AG09309 (cell line): ENCODE results near the gene UPK3A.
A peak's percentile ranks its signal among the peaks of the same experiment; 100 is the strongest.

Source experiments
- DNase-seq: peaks from one replicate; pipeline ENCODE4 v3.0.0-alpha.2; 2010; ENCODE audit warnings: low read depth
- H3K4me3 ChIP-seq: 2 replicates; pipeline ENCODE4 v1.5.1; 2011; ENCODE audit warnings: mild to moderate bottlenecking, low read depth, low read length, moderate library complexity; ENCODE audit not compliant: control insufficient read depth
- TF ChIP-seq, protein P1 (sequence below): IDR thresholded peaks from 2 replicates; pipeline ENCODE4 v1.5.1; 2011; ENCODE audit warnings: mild to moderate bottlenecking, low read depth, low read length, inconsistent platforms; ENCODE audit not compliant: insufficient read depth, control insufficient read depth; ENCODE audit errors: missing control alignments

The UPK3A gene

DNA sequence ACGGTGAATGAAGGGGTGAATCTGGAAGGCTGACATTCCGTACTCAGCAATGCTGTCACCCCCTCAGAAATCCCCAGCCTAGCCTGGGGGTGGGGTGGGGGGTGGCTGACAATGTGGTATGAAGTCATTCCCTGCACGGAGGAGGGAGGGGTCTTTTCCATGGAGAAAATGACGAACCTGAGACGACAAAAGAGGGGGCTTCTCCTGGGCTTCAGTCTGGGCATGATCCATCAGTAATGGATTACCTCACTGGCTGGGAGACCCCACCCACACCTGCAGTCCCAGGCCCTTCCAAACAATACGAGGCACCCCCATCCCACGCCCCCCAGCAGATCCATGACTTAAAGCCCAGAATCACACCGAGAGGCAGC, 45.1 kb upstream of the UPK3A start:
- H3K4me3 ChIP-seq: peak overlapping the region; percentile 75
- DNase-seq: no peak
- TF ChIP-seq, protein P1, sequence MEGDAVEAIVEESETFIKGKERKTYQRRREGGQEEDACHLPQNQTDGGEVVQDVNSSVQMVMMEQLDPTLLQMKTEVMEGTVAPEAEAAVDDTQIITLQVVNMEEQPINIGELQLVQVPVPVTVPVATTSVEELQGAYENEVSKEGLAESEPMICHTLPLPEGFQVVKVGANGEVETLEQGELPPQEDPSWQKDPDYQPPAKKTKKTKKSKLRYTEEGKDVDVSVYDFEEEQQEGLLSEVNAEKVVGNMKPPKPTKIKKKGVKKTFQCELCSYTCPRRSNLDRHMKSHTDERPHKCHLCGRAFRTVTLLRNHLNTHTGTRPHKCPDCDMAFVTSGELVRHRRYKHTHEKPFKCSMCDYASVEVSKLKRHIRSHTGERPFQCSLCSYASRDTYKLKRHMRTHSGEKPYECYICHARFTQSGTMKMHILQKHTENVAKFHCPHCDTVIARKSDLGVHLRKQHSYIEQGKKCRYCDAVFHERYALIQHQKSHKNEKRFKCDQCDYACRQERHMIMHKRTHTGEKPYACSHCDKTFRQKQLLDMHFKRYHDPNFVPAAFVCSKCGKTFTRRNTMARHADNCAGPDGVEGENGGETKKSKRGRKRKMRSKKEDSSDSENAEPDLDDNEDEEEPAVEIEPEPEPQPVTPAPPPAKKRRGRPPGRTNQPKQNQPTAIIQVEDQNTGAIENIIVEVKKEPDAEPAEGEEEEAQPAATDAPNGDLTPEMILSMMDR: no peak

DNA sequence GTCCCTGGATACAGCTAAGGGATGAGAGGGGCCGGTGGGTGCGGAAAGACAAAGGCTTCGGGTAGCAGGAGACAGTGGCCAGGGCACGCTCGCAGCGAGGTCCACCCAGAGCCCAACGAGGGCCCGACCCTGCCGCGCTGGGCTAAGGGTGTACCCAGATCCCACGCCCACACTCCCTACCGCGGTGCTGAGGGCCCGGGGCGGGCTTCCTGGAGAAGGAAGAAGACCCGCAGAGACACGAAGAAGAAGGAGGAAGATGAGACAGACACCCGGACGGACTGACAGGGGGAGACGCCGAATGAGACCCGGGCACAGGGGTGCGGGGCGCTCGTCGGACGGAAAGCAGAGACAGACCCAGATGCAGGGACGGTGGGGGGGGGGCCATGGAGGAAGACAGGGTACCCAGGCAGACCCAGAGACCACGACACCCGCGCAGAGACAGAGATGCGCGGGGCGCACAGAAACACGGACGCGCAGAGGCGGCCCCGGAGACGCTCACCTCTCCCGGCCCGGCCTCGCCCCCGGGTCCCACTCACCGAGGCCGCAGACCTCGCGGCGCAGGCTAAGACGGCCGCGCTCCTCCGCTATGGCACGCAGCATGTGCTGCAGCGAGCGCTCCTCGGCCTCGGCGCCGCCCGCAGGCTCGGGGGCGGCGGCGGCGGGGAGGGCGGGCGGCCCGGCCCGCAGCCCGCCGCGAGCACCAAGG, 44.5 kb upstream of the UPK3A start:
- H3K4me3 ChIP-seq: peak overlapping the region; percentile 75
- TF ChIP-seq, protein P1: no peak
- DNase-seq: no peak

DNA sequence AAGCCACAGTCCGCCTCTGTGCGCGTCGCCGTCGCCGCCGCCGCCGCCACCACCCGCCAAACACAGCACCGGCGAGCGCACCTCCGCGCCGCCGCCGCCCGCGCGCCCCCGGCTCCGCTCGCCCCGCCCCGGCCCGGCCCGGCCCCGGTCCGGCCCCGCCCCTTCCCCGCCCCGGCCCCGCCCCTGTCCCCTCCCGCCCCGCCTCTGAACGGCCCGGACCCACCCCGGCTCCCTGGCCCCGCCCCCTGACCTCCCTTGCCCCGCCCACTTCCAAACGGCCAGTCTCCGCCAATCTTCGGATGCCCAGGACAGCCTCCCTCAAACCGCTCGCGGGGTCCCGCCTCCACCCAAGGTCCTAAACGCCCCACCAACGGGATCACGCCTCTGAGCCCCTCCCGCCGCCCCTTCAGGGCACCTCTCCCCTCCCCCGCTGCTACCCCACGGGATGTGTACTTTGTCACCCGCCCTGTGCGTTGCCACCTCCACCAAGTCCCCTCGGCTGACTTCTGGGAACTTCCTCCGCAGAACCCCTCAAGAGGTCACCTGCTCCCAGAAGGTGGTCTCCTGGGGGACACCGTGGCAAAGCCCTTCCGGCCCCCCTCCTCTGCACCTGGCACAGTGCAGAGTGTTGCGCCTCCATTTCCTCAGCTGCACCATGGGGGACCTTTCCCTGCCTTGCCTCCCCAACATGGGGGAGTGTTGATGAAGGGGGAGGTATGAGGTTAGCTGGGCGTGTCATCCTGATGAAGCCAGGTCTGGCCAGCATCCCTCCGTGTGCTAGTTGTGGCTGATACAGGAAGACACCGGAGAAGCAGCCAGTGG, 43.7 kb upstream of the UPK3A start, which contains the start of gene KIAA0930:
TSS of gene KIAA0930 (minus strand) at position 85 of the 822 bp plus-strand sequence. CDS start 191 bp downstream, outside the sequence.
- DNase-seq: no peak
- TF ChIP-seq, protein P1: no peak
- peak within 1 kb of the TSS; percentile 75 for H3K4me3 ChIP-seq

DNA sequence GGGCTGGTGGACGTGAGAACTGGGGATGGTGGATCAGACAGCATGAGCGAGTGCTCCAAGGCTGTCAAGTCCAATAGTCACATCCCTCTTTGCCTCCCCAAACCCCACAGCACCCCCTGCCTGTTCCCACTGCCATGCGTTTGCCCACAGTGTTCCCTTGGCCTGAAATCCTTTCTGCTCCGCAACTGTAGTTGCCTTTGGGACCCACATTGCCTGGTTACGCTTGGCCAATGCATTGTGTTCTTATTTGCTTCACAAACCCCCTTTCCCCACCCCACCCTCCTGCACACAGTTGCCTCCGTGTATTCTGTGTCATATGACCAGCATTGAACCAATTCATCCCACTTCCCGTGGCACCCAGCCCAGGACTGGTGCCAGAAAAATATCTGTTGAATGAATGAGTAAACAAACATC, 42.0 kb upstream of the UPK3A start:
- H3K4me3 ChIP-seq: no peak overlapping the region
- DNase-seq: no peak
- TF ChIP-seq, protein P1: no peak

DNA sequence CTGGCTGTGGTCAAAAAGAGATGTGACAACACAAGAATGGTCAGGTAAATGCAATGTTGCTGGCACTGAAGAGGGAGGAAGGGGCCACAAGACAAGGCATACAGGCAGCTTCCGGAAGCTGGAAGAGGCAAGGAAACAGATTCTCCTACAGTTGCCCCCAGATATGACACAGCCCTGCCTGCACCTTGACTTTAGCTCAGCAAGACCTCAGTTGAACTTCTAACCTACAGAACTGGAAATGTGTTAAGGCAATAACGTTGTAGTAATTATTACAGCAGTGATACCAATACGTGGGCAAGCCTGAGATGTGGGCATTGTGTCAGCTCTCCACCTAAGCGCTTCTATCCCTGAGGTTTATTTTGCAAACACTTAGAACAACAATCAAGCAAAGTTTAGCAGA, 39.8 kb upstream of the UPK3A start:
- no peak overlapping the region for H3K4me3 ChIP-seq
- DNase-seq: no peak
- TF ChIP-seq, protein P1: no peak

DNA sequence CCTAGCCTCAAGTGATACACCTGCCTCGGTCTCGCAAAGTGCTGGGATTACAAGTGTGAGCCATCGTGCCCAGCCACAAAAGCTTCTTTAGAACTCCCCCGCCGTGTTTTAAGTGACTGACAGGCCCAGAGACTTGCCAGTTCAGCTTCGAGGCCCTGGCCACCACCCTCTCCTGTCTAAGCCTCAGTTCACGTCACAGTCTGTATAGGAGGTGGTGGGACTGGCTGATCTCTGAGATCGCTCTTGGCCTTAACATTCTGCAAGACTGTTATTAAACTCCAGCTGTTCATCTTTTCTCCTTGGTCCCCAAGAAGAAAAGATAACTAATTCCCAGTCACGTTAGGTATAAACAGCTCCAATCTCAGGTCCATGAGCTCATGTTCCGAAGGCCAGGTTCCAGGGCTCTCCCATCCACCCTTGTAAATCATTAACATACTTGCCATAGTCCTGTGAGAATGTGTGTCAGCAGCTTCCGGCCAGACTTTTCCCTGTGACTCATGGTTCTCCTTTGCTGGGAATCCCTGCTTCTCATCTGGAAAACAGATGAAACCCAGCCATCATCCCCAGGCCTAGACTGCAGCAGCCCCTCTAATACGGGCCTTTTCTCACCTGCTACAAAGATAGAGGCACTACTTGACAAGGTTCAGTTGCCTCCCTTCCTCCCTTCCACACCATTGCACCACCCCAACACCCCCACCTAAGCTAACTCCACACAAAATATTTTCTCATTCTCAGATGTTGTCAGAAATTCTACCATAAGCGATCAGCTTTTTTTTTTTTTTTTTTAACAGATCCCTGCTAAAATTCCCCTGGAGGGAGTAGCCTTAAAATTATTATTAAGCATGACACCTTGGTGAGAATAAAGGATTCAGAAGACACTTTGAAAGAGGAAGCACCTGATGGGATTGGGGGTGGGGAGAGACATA, 38.4 kb upstream of the UPK3A start:
- H3K4me3 ChIP-seq: no peak overlapping the region
- TF ChIP-seq, protein P1: no peak
- DNase-seq: peak; percentile 94
